Measurements from ENCODE around the gene DMBT1.

The DMBT1 gene

DNA sequence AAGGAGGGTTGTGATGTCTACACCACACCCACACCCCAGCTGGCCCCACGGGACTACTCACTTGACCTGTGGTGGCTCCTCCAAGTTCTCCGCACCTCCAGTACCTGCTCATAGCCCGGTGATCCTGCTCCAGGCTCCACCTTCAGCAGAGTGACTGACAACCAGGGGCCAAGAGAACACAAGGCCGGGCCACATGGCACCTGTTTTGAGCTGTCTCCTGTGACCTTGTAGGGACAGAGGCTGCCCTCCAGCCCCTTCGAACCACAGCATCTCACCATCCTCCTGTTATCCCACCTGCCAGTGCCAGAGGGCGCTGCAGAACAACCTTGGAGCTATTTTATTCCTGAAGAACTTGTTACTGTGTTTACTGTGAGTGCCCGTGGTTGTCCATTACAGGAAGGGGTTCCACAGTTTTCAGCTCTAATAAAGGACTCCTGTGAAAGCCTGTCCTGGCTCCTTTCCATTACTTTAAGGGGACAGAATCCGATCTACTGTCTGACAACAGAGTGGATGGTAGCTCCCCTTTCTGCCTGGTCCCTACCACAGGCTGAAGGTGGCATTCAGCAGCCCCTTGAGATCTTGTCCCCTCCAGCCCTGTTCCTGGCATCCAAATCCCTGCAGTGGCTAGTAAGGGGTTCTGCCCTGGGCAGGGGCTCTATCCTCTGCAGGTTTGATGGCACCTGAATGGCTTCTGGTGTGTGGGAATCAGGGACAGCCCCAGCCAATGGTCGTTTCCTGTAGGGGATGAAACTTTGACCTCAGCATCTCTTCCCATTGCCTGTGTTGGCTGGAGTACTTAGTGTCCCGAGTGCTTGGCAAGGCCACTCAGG, 88.3 kb downstream of the DMBT1 start:
- no peak for DNase-seq

DNA sequence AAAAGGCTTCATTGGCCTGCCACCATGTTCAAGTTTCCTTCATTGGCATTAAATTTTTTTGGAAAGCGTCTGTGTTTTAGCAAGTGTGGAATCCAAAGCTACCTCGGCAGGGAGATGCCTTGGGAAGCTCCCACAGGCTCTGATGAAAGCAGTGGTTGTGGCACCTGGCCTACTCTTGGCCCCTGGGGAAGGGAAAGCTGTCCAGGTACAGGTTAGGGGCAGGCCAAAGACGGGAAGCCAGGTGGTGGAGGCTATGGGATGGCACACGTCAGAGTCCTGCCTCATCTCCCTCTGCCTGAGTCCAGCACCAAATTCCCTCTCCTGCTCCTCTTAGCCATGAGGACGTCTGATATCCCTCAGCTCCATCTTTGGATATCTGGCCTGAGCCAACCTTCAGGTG, 89.3 kb downstream of the DMBT1 start:
- no peak for DNase-seq

DNA sequence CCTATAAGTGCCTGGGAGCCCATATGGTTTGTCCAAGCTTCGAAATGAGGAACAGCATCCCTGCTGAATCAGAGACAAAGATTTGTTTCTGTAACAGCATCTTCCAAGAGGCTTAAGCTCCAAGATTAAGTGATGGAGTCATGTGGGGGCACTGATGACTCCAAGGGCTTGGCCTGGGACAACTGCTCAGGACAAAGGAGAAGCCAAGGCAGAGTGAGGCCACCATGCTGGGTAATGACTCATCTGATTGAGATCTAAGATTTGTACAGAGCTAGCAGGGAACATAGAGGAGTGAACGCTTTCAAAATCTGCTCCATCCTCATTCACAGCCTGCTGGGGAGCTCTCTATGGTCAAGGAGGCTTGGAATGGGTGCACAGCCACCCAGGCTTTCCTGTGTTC, 89.8 kb downstream of the DMBT1 start:
- DNase-seq: no peak

DNA sequence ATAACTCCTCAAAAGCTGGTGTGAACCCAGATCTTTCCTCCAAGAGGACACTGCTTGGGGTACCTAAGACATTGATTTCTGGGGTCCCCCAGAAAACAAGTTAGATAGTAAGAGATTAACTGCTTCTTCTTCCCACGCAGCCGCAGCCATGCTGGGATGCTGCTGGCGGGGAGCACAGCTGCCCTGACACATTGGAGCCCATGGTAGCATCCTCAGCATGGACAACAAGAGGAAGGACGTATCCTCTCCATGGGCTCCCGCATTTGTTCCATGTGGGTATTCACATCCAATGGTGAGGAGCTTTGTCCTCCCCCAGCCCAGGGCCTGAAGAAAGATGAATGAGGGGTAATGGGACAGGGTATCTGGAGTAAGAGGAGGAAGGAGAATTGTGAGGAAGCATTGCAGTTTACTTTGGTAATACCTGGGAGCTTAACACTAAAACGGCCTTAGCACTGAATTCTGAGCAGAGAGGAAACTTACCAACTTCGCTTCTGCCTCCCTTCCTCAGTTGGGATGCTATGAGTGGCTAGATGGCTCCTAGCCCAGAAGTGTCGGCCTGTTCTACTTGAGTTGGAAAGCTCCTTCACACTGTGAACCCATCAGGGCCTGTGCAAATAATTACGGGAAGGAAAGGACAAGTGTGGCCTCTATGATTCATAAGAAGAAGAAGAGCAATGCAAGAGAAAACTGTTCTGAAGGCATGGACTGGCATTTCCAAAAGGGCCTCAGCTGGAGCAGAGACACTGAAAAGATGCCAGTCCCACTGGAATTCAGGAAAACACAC, 95.2 kb downstream of the DMBT1 start:
- no peak for DNase-seq

DNA sequence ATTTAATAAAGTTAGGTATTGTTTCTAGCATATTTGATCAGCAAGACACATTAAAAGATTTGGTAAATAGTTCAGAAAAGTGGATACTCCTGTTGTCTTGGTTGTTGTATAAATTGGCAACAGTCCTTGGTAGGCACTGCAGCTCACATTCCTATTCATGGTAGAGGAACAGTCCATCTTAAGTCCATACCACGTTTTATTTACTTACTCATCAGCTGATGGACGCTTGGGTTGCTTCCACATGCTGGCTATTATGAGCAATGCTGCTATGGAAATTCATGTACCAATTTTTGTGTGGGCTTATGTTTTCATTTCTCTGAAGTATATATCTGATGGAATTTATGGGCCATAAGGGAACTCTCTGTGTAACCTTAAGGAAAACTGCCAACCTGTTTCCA, 95.8 kb downstream of the DMBT1 start:
- no peak for DNase-seq

DNA sequence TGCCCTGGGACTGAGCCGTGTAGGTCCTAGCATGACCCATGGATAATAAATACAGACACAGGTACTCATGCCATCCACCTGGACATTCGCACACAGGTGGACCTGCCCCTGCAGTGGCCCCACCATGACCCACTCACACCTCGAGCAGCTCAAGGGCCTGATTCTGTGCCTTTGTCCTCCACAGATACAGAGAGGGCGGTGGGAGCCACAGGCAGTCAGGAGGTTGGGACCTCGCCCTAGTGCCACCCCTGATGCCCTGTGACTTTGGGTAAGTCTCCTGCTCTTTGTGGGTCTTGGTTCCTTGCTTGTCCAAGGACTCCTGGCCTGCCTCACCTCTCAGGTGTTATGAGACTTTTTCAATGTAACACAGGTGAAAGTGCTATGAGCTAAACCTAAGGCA, 96.2 kb downstream of the DMBT1 start:
- no peak for DNase-seq

DNA sequence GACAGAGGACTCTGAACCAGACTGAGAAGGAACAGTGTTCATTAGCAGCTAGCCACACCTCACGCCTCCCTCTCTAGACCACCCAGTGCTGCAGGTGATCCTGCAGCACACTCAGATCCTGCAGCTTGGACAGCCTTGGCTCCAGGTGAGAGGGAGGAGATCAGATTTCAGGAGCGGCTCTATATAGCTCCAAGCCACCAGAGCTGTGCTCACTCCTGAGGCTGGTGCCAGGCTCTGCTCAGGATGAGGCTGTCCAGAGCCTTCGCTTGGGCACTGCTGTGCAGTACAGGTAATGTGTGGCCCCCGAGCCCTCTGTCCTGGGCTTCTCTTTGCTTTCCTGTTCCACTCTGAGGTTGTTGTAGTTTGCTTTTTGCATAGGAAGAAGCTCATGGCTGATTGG, 96.7 kb downstream of the DMBT1 start:
- DNase-seq: no peak

DNA sequence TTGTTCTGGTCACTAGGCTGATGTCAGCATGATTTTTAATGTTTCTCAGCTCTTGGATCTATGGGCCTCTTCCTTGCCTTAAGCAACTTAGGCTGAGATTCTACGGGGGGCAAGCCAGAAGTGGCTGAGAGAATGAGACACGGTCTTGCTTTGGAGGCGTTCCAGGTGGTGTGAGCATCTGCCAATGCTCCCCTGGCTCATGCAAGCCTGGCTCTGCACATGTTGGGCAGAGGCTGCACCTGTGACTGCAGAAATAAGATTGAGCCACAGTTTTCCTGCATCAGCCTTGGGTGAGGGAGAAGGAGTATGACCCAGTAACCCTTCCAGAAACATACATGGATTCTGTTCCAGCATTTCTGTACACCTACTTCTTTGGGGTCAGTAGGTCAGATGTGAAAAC, 97.2 kb downstream of the DMBT1 start:
- DNase-seq: no peak

DNA sequence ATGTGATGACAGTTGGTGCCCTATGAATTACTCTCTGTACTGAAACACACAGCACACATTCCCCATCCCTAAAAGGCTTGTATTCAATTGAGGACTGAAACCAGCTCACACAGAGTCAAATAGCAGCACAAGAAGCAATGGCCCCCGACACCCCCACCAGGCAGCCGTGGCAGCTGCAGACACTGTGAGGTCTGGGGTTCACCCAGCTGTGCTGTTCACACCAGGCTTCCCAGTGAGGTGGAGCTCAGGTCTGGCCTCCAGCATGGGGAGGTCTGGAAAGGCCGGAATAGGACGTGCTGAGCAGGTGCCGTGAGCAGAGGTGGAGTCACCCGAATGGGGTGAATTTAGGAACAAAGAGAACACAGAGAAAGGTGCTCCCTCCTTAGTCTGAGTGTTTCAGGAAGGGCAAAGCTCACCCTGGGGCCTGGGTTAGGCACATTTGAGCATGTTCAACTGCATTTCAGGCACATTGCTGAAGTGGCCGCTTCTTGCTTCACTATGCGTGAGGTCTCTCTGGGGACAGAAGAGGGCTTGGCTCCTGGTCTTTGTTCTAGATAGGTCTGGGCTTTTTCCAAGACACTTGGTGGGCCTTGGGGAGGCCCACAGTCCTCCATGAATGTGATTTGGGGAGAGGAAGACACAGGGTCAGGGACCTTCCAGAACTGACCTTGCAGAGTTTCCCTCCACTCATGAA, 97.9 kb downstream of the DMBT1 start:
- DNase-seq: no peak

DNA sequence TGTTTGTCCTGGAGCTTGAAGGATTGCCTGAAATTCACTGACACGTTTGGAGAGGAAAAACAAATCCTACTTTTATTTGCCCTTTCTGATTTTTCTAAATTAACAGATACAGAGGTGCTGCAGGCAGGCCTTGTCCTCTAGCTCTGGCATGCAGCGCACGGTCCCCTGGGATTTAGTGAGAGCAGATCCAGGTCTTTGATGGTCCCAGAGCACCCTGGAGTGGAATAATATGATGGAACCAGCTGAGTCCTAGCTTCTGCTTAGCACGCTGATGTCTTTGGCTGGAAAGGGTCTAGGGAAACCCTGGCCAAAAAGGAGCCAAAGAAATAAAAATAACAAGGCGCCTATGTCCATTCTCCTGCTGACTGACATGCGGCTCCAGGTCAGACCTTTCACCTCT, 98.6 kb downstream of the DMBT1 start:
- DNase-seq: no peak

DNA sequence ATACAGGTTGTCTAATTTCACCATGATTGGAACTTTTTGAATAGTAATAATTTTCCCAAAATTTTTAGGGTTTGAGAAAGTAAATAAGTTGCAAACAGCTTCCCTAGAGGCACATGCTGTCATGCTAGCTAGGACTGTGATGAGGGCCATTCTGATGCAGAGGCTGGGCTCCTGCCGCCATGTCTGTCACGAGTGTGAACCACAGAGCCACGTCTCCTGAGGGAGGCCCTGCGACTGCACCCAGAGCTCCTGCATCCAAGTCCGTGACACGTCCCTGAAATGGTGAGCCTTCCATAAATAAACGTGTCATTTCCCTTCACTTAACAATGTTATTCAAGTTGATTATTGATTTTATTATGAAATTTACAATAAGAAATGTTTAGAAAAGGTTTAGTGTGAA, 99.1 kb downstream of the DMBT1 start:
- DNase-seq: no peak

DNA sequence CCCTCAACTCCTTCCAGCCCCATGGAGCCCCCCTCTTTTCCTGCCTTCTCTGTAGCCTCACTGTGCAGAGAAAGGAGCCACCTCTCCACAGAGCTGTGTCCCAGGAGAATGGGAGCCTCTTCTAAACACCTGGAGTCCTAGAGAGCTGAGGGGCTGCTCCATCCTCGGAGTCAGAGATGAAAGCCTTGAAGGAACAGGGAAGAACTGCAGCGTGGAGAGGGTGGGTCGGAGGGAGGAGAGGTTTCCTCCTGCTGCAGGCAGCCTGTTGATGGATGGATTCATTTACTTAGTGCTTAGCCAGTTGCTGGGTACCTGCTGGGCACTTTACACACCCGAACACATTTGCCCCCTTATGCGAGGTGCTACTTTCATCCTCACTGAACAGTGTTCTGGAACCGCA, 100.1 kb downstream of the DMBT1 start:
- no peak for DNase-seq

DNA sequence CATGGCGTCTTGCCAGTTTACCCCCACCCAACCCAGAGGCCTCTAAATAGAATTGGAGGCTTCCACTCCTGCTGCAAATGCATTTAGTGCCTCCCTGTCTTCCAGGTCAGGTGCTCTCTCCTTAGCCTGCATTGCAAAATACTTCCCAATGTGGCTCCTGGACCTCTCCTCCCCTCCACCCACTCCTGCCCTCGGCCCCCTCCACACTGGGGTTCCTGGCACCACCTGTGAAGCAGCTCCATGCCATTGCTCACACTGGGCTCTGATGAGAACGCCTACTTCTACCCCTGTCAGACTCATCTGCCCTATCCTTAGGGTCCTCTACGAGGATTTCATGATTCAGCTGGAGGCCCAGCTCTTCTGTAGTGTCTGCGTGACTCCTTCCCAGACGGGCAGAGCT, 101.7 kb downstream of the DMBT1 start:
- no peak for DNase-seq

DNA sequence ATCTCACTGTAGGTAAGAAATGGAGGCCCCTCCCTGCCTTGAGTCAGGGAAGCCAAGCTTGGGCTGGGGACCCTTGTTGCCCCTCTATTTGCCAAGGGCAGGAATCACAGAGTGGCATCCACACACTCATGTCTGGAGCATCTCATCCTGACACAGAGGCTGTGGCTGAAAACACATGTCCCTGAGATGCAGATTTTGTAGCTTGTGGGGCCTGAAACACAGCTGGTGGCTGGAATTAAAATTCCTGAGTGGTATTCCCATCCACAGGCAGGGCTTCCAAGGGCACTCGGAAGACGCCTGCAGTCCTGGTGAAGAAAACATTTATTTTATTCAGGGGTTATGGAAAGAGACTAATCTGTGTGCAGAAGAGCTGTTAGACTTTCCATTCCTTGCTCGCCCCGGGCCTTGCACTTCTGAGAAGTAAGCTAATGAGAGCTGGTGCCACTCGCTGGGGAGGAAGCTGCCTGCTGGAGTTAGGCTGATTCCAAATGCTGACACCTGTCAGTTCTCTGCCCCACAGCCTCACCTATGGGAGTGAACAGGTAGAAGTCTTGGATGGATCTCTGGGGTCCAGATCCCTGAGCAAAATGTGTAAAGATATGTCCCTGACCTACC, 103.1 kb downstream of the DMBT1 start:
- no peak for DNase-seq

DNA sequence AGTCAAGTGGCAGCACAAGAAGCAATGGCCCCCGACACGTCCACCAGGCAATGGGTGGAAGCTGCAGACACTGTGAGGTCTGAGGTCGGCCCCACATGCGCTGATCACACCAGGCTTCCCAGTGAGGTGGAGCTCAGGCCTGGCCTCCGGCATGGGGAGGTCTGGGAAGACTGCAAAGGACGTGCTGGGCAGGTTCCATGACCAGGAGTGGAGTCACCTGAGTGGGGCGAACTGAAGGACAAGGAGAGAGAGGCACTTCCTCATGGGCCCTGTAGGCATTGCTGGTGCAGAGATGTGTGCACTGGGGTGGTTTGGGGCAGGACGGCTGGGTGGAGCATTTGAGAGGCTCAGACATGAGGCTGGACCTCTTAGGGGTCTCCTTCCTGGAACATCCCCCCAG, 103.9 kb downstream of the DMBT1 start:
- DNase-seq: no peak

DNA sequence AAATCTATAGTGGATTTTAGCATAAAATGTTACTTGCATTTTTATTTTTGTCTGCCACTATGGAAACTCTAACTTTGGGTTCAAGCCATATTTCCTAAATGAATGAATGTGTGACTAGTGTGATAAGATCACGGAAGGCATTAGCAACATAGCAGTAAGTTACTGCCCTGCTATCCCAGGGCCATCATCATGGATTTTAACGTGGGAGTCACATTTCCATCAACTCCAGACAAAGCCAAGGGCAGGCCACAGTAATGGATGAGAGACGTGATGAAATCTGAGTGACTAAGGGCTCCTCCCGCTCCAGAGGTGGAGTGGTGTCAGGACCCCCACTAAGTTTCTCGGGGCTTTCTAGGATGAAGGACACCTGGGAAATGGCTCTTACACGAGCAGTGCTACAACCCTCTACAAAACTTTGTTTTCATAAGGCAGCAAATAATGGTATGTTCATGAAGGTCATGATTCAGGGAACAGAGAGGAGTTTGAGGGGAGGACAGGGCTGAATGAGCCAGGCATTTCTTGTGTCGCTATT, 104.8 kb downstream of the DMBT1 start:
- no peak for DNase-seq

DNA sequence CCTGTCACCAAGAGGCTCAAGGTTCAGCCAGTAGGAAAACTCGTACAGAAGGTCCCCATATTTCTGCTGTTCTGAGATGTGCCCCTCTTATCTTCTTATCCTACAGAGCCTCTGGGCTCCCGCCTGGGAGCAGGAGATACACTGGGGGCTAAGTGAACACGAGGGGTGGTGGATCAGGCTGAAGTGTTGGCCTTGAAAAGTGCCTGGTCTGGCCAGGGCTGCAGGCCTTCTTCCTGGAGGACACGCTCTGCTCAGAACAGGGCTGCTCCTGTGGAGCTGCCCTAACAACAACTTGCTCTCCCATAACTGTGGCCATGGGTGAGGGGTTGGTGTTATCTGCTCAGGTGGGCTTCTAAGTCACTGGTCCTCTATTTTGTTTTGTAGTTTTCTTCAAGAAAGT, 105.4 kb downstream of the DMBT1 start:
- no peak for DNase-seq

DNA sequence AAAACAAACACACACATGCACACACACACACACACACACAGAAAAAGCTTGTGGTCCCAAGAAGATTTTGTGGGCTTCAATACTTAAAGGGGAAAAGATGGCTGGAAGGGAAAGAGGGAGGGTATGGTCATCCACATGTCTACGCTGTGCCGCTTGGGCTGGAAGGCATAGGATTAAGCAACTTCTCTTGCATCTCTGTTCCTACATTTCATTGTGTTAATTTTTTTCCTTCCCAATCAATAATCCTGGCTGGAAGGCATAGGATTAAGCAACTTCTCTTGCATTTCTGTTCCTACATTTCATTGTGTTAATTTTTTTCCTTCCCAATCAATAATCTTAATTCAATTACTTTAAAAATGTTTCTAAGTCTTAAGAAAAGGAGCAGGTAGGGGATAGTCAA, 108.5 kb downstream of the DMBT1 start:
- no peak for DNase-seq

DNA sequence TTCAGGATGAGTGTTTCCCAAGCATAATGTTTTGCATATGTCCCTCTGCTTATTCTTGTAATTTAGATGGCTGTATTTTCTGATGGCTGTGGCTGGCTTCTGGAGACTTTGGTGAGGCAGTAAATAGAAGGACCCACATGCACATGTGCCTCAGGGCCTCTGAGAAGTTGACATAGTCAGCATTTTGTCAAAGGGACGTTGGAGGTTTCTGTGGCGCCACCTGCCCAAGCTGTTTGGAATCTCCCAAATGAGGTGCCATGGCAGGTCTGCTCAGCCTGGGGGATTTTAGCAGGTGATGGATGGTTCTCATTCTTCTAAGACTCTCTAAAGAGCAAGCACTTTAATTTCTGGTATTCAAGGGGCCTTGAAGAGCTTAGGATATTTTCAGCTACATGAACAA, 109.3 kb downstream of the DMBT1 start:
- no peak for DNase-seq

DNA sequence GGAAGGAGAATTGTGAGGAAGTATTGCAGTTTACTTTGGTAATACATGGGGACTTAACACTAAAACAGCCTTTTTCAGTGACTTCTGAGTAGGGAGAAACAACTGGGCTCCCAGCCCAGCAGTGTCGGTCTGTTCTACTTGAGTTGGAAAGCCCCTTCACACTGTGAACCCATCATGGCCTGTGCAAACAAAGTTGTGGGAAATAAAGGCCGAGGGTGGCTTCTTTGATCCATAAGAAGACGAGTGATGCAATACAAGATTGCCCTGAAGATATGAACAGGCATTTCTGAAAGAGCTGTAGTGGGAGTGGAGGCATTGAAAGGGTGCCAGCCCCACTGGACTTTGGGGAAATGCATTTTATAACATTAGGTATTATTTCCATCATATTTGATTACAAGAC, 110.8 kb downstream of the DMBT1 start:
- no peak for DNase-seq

DNA sequence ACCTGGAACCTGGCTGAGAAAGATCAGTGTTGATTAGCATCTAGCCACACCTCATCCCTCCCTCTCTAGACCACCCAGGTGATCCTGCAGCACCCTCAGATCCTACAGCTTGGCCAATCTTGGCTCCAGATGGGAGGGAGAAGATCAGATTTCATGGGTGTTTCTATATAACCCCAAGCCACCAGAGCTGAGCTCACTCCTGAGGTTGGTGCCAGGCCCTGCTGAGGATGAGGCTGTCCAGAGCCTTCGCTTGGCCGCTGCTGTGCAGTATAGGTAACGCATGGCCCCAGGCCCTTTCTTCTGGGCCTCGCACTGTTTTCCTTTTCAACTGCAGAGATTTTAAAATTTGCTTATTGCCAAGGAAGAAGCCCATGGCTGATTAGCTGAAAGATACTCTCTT, 112.1 kb downstream of the DMBT1 start:
- no peak for DNase-seq

DNA sequence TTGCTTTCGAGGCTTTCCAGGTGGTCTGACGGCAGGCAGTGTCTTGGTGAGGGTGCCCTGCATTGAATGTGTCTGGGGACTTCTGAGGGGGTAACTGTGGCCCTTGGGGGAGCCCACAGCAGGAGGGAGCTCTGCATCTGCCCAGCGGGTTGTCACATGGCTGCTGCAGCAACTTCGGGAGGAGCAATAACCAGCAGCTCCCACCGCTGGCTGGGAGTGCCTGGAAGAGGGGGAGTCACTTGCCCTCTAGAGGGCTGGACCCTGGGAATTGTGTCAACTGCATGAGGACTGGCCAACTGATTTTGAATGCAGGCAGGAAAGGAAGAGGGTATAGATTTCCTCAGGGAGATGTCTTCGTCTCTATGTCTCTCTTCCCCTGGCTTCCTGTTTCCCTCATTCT, 112.7 kb downstream of the DMBT1 start:
- no peak for DNase-seq

DNA sequence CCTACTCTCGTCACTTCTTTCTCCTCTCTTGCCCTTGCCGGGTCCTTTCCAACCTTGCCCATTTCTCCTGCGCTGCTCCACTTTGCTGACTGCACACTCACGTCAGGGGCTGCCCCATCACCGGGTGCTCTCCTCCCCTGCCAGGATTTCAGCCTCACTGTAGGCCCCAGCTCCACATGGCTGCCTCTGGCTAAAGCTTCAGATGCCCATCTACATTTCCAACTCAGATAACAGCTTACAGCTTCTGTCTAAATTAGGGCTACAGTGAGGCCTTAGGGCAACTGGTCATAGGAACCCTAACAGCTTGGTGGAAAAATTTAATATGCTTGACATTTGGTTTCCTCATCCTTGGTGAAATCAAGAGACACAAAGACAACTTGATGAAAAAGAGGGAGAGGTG, 113.2 kb downstream of the DMBT1 start:
- no peak for DNase-seq

All from NCI-H524 treated with DMSO at 0.1 percent for 48 hours (cell line).